Endothelial cell of umbilical vein (primary cell): Measurements from ENCODE around the gene ERN2. TPM values are rescaled to one million over a fixed set of nuclear protein-coding genes. Genes with fewer than 3 reads are reported as not detected.

Source experiments
- BruUV-seq: library from RNA; stranded (reverse); fragments of 400-500 nt; replicated peaks from 2 replicates; lab custom pipeline; 2021; lab: Mats Ljungman, UMichigan
- CTCF ChIA-PET: fragments of 300-600, 350-600 bp; sonication (Branson Sonifier 250); formaldehyde crosslinking; loops from one replicate; lab custom pipeline; 2021; ENCODE audit warnings: antibody characterized with exemption, inconsistent platforms; lab: Charles Lee
- POLR2A ChIA-PET: fragments of 300-600, 350-600 bp; sonication (Branson Sonifier 250); formaldehyde crosslinking; loops from one replicate; lab custom pipeline; 2021; ENCODE audit warnings: antibody characterized with exemption, inconsistent platforms; lab: Charles Lee
- DNase-seq: peaks from one replicate; pipeline ENCODE4 v3.0.0-alpha.2; 2011; ENCODE audit warnings: low read depth, low spot score
- FAIRE-seq: peaks from 2 replicates; lab custom pipeline; 2011; peaks lifted over from hg19 to GRCh38; lab: Jason Lieb, UNC
- H2AFZ ChIP-seq: 2 replicates; pipeline ENCODE4 v1.6.0; 2012; ENCODE audit warnings: low read depth, low read length, control low read depth, inconsistent platforms
- H3K27ac ChIP-seq: 2 replicates; pipeline ENCODE4 v1.5.1; 2011; ENCODE audit warnings: low read depth, mild to moderate bottlenecking, control low read depth, low read length, moderate library complexity; ENCODE audit not compliant: insufficient read depth
- H3K27me3 ChIP-seq, 2 experiments: 2 replicates each; pipeline versions ENCODE4 v1.6.0 to v1.6.1; 2011; ENCODE audit warnings: low read length in 2 of 2, mixed read lengths in 1 of 2; ENCODE audit not compliant: control insufficient read depth in 2 of 2, insufficient read depth in 2 of 2
- H3K36me3 ChIP-seq, 2 experiments: 2 replicates in 1 of 2; 3 replicates in 1 of 2; pipeline ENCODE4 v1.5.1; 2011; ENCODE audit warnings: low read length in 2 of 2, mild to moderate bottlenecking in 1 of 2, moderate library complexity in 1 of 2; ENCODE audit not compliant: control insufficient read depth in 2 of 2, insufficient read depth in 2 of 2; ENCODE audit errors: extremely low read depth in 1 of 2
- H3K4me1 ChIP-seq: 3 replicates; pipeline ENCODE4 v1.5.1; 2011; ENCODE audit warnings: mild to moderate bottlenecking, low read length; ENCODE audit not compliant: control insufficient read depth, insufficient read depth; ENCODE audit errors: extremely low read depth
- H3K4me2 ChIP-seq: 2 replicates; pipeline ENCODE4 v1.6.1; 2011; ENCODE audit warnings: low read length, control low read depth, mixed read lengths; ENCODE audit not compliant: insufficient read depth
- H3K4me3 ChIP-seq, 3 experiments: fragments of 200-600 bp in 1 of 3; sonication (generic), shearing (Covaris generic) in 1 of 3; replicated peaks in 1 of 3; 2 replicates each; pipeline ENCODE4 v1.5.1; 2011 to 2016; ENCODE audit warnings: control low read depth in 3 of 3, low read length in 3 of 3, mild to moderate bottlenecking in 2 of 3, inconsistent platforms in 1 of 3, low read depth in 1 of 3, moderate library complexity in 1 of 3; ENCODE audit not compliant: insufficient read depth in 1 of 3
- H3K79me2 ChIP-seq: 2 replicates; pipeline ENCODE4 v1.6.0; 2012; ENCODE audit warnings: low read length, inconsistent platforms; ENCODE audit not compliant: control insufficient read depth, insufficient read depth
- H3K9ac ChIP-seq: replicated peaks from 2 replicates; pipeline ENCODE3; 2011; ENCODE audit warnings: low read length, control low read depth; ENCODE audit not compliant: insufficient read depth; ENCODE audit errors: extremely low read depth
- H3K9me1 ChIP-seq: replicated peaks from 3 replicates; pipeline ENCODE4 v1.6.0; 2011; ENCODE audit warnings: mild to moderate bottlenecking, low read length; ENCODE audit not compliant: control insufficient read depth, insufficient read depth; ENCODE audit errors: extremely low read depth
- H3K9me3 ChIP-seq: replicated peaks from 2 replicates; pipeline ENCODE4 v1.5.1; 2012; ENCODE audit warnings: low read length, inconsistent platforms; ENCODE audit not compliant: control insufficient read depth, insufficient read depth
- H4K20me1 ChIP-seq: replicated peaks from 2 replicates; pipeline ENCODE3; 2011; ENCODE audit warnings: mild to moderate bottlenecking, low read length; ENCODE audit not compliant: control insufficient read depth, insufficient read depth; ENCODE audit errors: extremely low read depth
- CTCF ChIP-seq, 2 donors: IDR thresholded peaks; 1 replicate in 1 of 2; 2 replicates in 1 of 2; pipeline ENCODE4 v1.5.1; 2011; ENCODE audit warnings: low read length in 2 of 2, mild to moderate bottlenecking in 2 of 2, moderate library complexity in 2 of 2, control low read depth in 1 of 2, inconsistent platforms in 1 of 2, low read depth in 1 of 2; ENCODE audit not compliant: insufficient read depth in 1 of 2; ENCODE audit errors: extremely low read depth in 1 of 2
- EZH2 ChIP-seq: IDR thresholded peaks from 2 replicates; pipeline ENCODE4 v1.6.1; 2012; ENCODE audit warnings: borderline replicate concordance, low read depth, mild to moderate bottlenecking, moderate library complexity, low read length, inconsistent platforms; ENCODE audit not compliant: severe bottlenecking
- FOS ChIP-seq: IDR thresholded peaks from 2 replicates; pipeline ENCODE4 v1.6.1; 2011; ENCODE audit warnings: mild to moderate bottlenecking, low read length, moderate library complexity, borderline replicate concordance; ENCODE audit not compliant: insufficient read depth
- GATA2 ChIP-seq: IDR thresholded peaks from 2 replicates; pipeline ENCODE4 v1.7.0; 2011; ENCODE audit warnings: low read depth, mild to moderate bottlenecking, moderate library complexity, mixed read lengths, low read length; ENCODE audit not compliant: insufficient read length, insufficient read depth
- JUN ChIP-seq: IDR thresholded peaks from 2 replicates; pipeline ENCODE4 v1.6.1; 2011; ENCODE audit warnings: borderline replicate concordance, low read depth; ENCODE audit not compliant: insufficient read length, insufficient read depth
- MYC ChIP-seq: IDR thresholded peaks from one replicate; pipeline ENCODE4 v1.6.1; 2011; ENCODE audit warnings: mild to moderate bottlenecking, low read depth, low read length
- POLR2A ChIP-seq: IDR thresholded peaks from 2 replicates; pipeline ENCODE4 v1.6.1; 2012; ENCODE audit warnings: low read depth, mild to moderate bottlenecking, control low read depth, low read length
- POLR2AphosphoS5 ChIP-seq: IDR thresholded peaks from 2 replicates; pipeline ENCODE4 v1.6.1; 2012; ENCODE audit warnings: low read depth, mild to moderate bottlenecking, control low read depth, low read length, moderate library complexity; ENCODE audit not compliant: insufficient read depth
- dilution Hi-C: fragments of 300-500 bp; cut with MboI; formaldehyde crosslinking; loops from one replicate; pipeline ENCODE4 v1.15.0; 2019; ENCODE audit warnings: low sequenced_read_pairs; ENCODE audit not compliant: extremely low pct_ligation_motif_present
- intact Hi-C: fragments of 100-400 bp; cut with micrococcal nuclease; formaldehyde crosslinking; loops from one replicate; pipeline ENCODE4 v1.10.0; 2022
- polyA plus RNA-seq, 4 experiments: library from polyadenylated mRNA; depleted of rRNA in 3 of 4; stranded (reverse) in 3 of 4; unstranded in 1 of 4; fragments of >200 nt; gene quantifications; 2 replicates each; pipeline versions ENCODE4 v1.2.1 to v1.2.3, GENCODE V29; 2011 to 2012; ENCODE audit warnings: missing spikeins in 1 of 4
- total RNA-seq: library from RNA; stranded (reverse); gene quantifications from 2 replicates; pipeline ENCODE4 v1.2.3, GENCODE V29; 2021
- TF ChIP-seq, protein P1 (sequence below): IDR thresholded peaks from 2 replicates; pipeline ENCODE4 v1.6.1; 2011; ENCODE audit not compliant: insufficient read depth, insufficient read length

The ERN2 gene
- total and polyA plus RNA-seq, 2 donors (not counting 3 experiments of a cell fraction or from before 2014, with no cell fraction given) = 0.15 TPM; not detected in 1

- H3K4me1 ChIP-seq = peaks cover 15% of the 10 kb centered on the region
- H3K4me3 ChIP-seq = peak within 1 kb of the TSS; percentile 68 to 99 (median 99)
- ChIA-PET CTCF (interaction anchor here (0.9 to 2.1 kb wide), 3 partner anchors 9 to 84 kb away, joined by 3 to 6 read pairs (median 5); partner anchors contain the start of genes EARS2 and UBFD1), POLR2A (interaction anchor here (0.5 to 1.1 kb wide), 2 partner anchors 26 to 38 kb away, joined by 3 to 4 read pairs; no protein-coding TSS in a partner anchor)
- intact Hi-C loops (loop anchor here (1.0 to 2.0 kb wide), 5 partner anchors 33 to 131 kb away; partner anchors contain the start of genes EARS2, GGA2, NDUFAB1 and PLK1), dilution Hi-C loops (no loop called here)
- peak within 1 kb of the TSS; percentile 97 for H3K9ac ChIP-seq
- no peaks in the 10 kb centered on the region for H3K27me3 ChIP-seq
- H3K9me1 ChIP-seq = no peaks in the 10 kb centered on the region
- no peaks in the 10 kb centered on the region for H4K20me1 ChIP-seq
- TSS peak; percentile 61 for BruUV-seq
- TF ChIP-seq POLR2AphosphoS5 (peak; percentile 97), POLR2A (peak; percentile 93), CTCF (IDR thresholded peaks at IDR 0.05; ENCODE audit: extremely low read depth in 1 of 2, insufficient read depth in 1 of 2, low read depth in 1 of 2, low read length in 2 of 2) (no peak), JUN (no peak), GATA2 (no peak), MYC (peak; percentile 72), EZH2 (no peak), FOS (no peak)
- TF ChIP-seq, protein P1, sequence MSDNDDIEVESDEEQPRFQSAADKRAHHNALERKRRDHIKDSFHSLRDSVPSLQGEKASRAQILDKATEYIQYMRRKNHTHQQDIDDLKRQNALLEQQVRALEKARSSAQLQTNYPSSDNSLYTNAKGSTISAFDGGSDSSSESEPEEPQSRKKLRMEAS = peak; percentile 79
- peak; percentile 93 for FAIRE-seq
- peaks cover 2 to 15% of the 10 kb centered on the region in 2 experiments for H3K36me3 ChIP-seq
- H3K27ac ChIP-seq = peak within 1 kb of the TSS; percentile 96
- DNase-seq = peak; percentile 94
- H3K4me2 ChIP-seq = peak within 1 kb of the TSS; percentile 97
- H3K79me2 ChIP-seq = peaks cover 41% of the 10 kb centered on the region
- H2AFZ ChIP-seq = peak within 1 kb of the TSS; percentile 97
- H3K9me3 ChIP-seq = no peaks in the 10 kb centered on the region
These were observed 71.9 kb downstream of the ERN2 start, which contains the start of the genes DCTN5 and PALB2 for GRCh38 chr16:23640931-23641765. DCTN5 (plus strand) TSS chr16:23641466; CDS start chr16:23641543, 77 bp downstream. PALB2 (minus strand) TSS chr16:23641310; CDS start chr16:23641157, 153 bp downstream.
